H9 (cell line): ENCODE results near the gene ARHGAP15. TPM values are rescaled to one million over a fixed set of nuclear protein-coding genes. Genes with fewer than 3 reads are reported as not detected.

ENCODE experiments used
- DNase-seq: peaks from one replicate; pipeline ENCODE4 v3.0.0-alpha.2; 2017
- H2AFZ ChIP-seq: one replicate; pipeline ENCODE4 v1.6.1; 2013; ENCODE audit warnings: mild to moderate bottlenecking, low read length, control low read depth, moderate library complexity
- H2AK5ac ChIP-seq: 2 replicates; pipeline ENCODE4 v1.6.1; 2013; ENCODE audit warnings: low read length, control low read depth, mixed read lengths; ENCODE audit not compliant: insufficient read length
- H2BK120ac ChIP-seq: one replicate; pipeline ENCODE4 v1.6.1; 2013; ENCODE audit warnings: low read depth, mild to moderate bottlenecking, low read length, control low read depth, inconsistent platforms; ENCODE audit not compliant: poor library complexity, severe bottlenecking
- H2BK12ac ChIP-seq: 2 replicates; pipeline ENCODE4 v1.6.1; 2013; ENCODE audit warnings: low read length, control low read depth, mixed read lengths, low read depth; ENCODE audit not compliant: insufficient read length
- H2BK15ac ChIP-seq: 2 replicates; pipeline ENCODE4 v1.6.1; 2013; ENCODE audit warnings: low read depth, low read length, control low read depth
- H2BK20ac ChIP-seq: one replicate; pipeline ENCODE4 v1.6.1; 2013; ENCODE audit warnings: low read depth, mild to moderate bottlenecking, low read length, control low read depth, inconsistent platforms; ENCODE audit not compliant: poor library complexity, severe bottlenecking
- H2BK5ac ChIP-seq: 2 replicates; pipeline ENCODE4 v1.6.1; 2013; ENCODE audit warnings: low read length, control low read depth, mixed read lengths; ENCODE audit not compliant: insufficient read length
- H3K14ac ChIP-seq: 2 replicates; pipeline ENCODE4 v1.6.1; 2013; ENCODE audit warnings: low read length, control low read depth; ENCODE audit not compliant: insufficient read depth
- H3K18ac ChIP-seq: 2 replicates; pipeline ENCODE4 v1.6.1; 2013; ENCODE audit warnings: low read depth, mild to moderate bottlenecking, mixed read lengths, low read length, control low read depth; ENCODE audit not compliant: insufficient read length
- H3K23ac ChIP-seq: 2 replicates; pipeline ENCODE4 v1.6.1; 2013; ENCODE audit warnings: low read length, control low read depth, mixed read lengths, low read depth; ENCODE audit not compliant: insufficient read length
- H3K23me2 ChIP-seq: 2 replicates; pipeline ENCODE4 v1.6.1; 2013; ENCODE audit warnings: low read depth, mild to moderate bottlenecking, mixed read lengths, low read length, control low read depth; ENCODE audit not compliant: insufficient read length, poor library complexity, severe bottlenecking
- H3K27ac ChIP-seq: 2 replicates; pipeline ENCODE4 v1.5.1; 2013; ENCODE audit warnings: low read length, control low read depth, mixed read lengths, low read depth; ENCODE audit not compliant: insufficient read length
- H3K27me3 ChIP-seq: 2 replicates; pipeline ENCODE4 v1.6.1; 2013; ENCODE audit warnings: low read length, control low read depth, inconsistent platforms; ENCODE audit not compliant: insufficient read depth
- H3K4ac ChIP-seq: 2 replicates; pipeline ENCODE4 v1.6.1; 2013; ENCODE audit warnings: low read depth, mild to moderate bottlenecking, control low read depth, inconsistent platforms, low read length, moderate library complexity
- H3K4me1 ChIP-seq: 2 replicates; pipeline ENCODE4 v1.6.1; 2013; ENCODE audit warnings: low read length, control low read depth, inconsistent platforms; ENCODE audit not compliant: insufficient read depth
- H3K4me2 ChIP-seq: 2 replicates; pipeline ENCODE4 v1.6.1; 2013; ENCODE audit warnings: low read length, control low read depth, mixed read lengths; ENCODE audit not compliant: insufficient read length, insufficient read depth
- H3K56ac ChIP-seq: 2 replicates; pipeline ENCODE4 v1.6.1; 2013; ENCODE audit warnings: low read depth, mild to moderate bottlenecking, mixed read lengths, low read length, control low read depth; ENCODE audit not compliant: insufficient read length
- H3K79me1 ChIP-seq: 2 replicates; pipeline ENCODE4 v1.6.1; 2013; ENCODE audit warnings: low read depth, mild to moderate bottlenecking, moderate library complexity, low read length, control low read depth, inconsistent platforms; ENCODE audit not compliant: insufficient read depth, poor library complexity, severe bottlenecking
- H3K79me2 ChIP-seq: 2 replicates; pipeline ENCODE4 v1.6.1; 2013; ENCODE audit warnings: low read length, control low read depth, inconsistent platforms; ENCODE audit not compliant: insufficient read depth
- H3K9ac ChIP-seq: 2 replicates; pipeline ENCODE4 v1.6.1; 2013; ENCODE audit warnings: low read length, control low read depth, mixed read lengths; ENCODE audit not compliant: insufficient read length; ENCODE audit errors: extremely low read depth
- H3K9me3 ChIP-seq: one replicate; pipeline ENCODE4 v1.6.1; 2013; ENCODE audit warnings: low read depth, low read length, inconsistent platforms; ENCODE audit not compliant: control insufficient read depth
- H3T11ph ChIP-seq: one replicate; pipeline ENCODE4 v1.6.1; 2013; ENCODE audit warnings: mild to moderate bottlenecking, low read length, control low read depth, inconsistent platforms
- H4K20me1 ChIP-seq: one replicate; pipeline ENCODE4 v1.6.1; 2013; ENCODE audit not compliant: control insufficient read depth, insufficient read length, insufficient read depth
- H4K5ac ChIP-seq: 2 replicates; pipeline ENCODE4 v1.6.1; 2013; ENCODE audit warnings: low read depth, mild to moderate bottlenecking, mixed read lengths, low read length, control low read depth; ENCODE audit not compliant: insufficient read length
- H4K8ac ChIP-seq: replicated peaks from 2 replicates; pipeline ENCODE4 v1.6.1; 2013; ENCODE audit warnings: low read length, control low read depth, mixed read lengths, low read depth; ENCODE audit not compliant: insufficient read length
- H4K91ac ChIP-seq: 2 replicates; pipeline ENCODE4 v1.6.1; 2013; ENCODE audit warnings: low read depth, mild to moderate bottlenecking, moderate library complexity, mixed read lengths, low read length, control low read depth; ENCODE audit not compliant: insufficient read length
- H3K27ac Mint-ChIP-seq, 3 experiments: 2 replicates in 2 of 3; 3 replicates in 1 of 3; pipeline ENCODE4 v1.8.0; 2020 to 2021; ENCODE audit warnings: mixed read lengths in 3 of 3, mild to moderate bottlenecking in 1 of 3, moderate library complexity in 1 of 3
- H3K27me3 Mint-ChIP-seq: 2 replicates; pipeline ENCODE4 v1.8.0; 2021; ENCODE audit warnings: low read depth, mild to moderate bottlenecking, moderate library complexity, mixed read lengths
- H3K36me3 Mint-ChIP-seq, 3 experiments: 2 replicates in 2 of 3; 3 replicates in 1 of 3; pipeline ENCODE4 v1.8.0; 2020 to 2021; ENCODE audit warnings: low read depth in 3 of 3, mixed read lengths in 3 of 3; ENCODE audit not compliant: insufficient read depth in 1 of 3
- H3K4me1 Mint-ChIP-seq, 2 experiments: 2 replicates each; pipeline ENCODE4 v1.8.0; 2020; ENCODE audit warnings: mixed read lengths in 2 of 2
- H3K4me3 Mint-ChIP-seq, 2 experiments: 2 replicates in 1 of 2; 3 replicates in 1 of 2; pipeline ENCODE4 v1.8.0; 2020 to 2021; ENCODE audit warnings: mild to moderate bottlenecking in 2 of 2, mixed read lengths in 2 of 2, moderate library complexity in 1 of 2
- H3K9me3 Mint-ChIP-seq, 2 experiments: 2 replicates in 1 of 2; 3 replicates in 1 of 2; pipeline ENCODE4 v1.8.0; 2020; ENCODE audit warnings: mild to moderate bottlenecking in 2 of 2, mixed read lengths in 2 of 2, moderate library complexity in 1 of 2
- CTCF ChIP-seq: fragments of 200-600 bp; sonication (generic); conservative IDR thresholded peaks from 3 replicates; pipeline ENCODE4 v1.8.0; 2021; ENCODE audit warnings: antibody characterized with exemption, mild to moderate bottlenecking
- WGBS: extraction: QIAGEN DNeasy Blood & Tissue Kit; methylation state at CpG from one replicate; pipeline ENCODE4 v1.1.7; 2013; ENCODE audit warnings: missing lambda C conversion rate, low lambda C conversion rate, mixed read lengths; ENCODE audit not compliant: insufficient read length; ENCODE audit errors: extremely low coverage; 5-methylcytosine and 5-hydroxymethylcytosine counted together
- total RNA-seq: library from RNA; stranded (reverse); gene quantifications from 2 replicates; pipeline ENCODE4 v1.2.1, GENCODE V29; 2021

The ARHGAP15 gene
- total RNA-seq, 1 experiment from 2014 or later, result not detected

GRCh38 chr2:143133783-143134182 lies 4.6 kb downstream of the ARHGAP15 start:
- H2BK20ac ChIP-seq, result no peak overlapping the region
- peaks cover 0 to 4% of the 10 kb centered on the region in 2 experiments; a peak in 1 of 4 replicates for H3K4me1 Mint-ChIP-seq
- no peak for TF ChIP-seq CTCF
- H3K4me1 ChIP-seq, result no peaks in the 10 kb centered on the region
- no peak overlapping the region for H2BK120ac ChIP-seq
- no peak overlapping the region for H2AFZ ChIP-seq
- no peaks in the 10 kb centered on the region for H3K9me3 ChIP-seq
- H3T11ph ChIP-seq, result no peak overlapping the region
- H3K23ac ChIP-seq, result no peak overlapping the region
- H2AK5ac ChIP-seq, result no peak overlapping the region
- no peak overlapping the region for H3K56ac ChIP-seq
- no peaks in the 10 kb centered on the region for H3K9me3 Mint-ChIP-seq
- no peak overlapping the region for H3K18ac ChIP-seq
- H3K79me2 ChIP-seq, result no peaks in the 10 kb centered on the region
- no peak overlapping the region for H2BK12ac ChIP-seq
- no peak overlapping the region for H3K27ac ChIP-seq
- H3K27ac Mint-ChIP-seq, result no peak overlapping the region
- H4K91ac ChIP-seq, result no peak overlapping the region
- no peak overlapping the region for H3K4me3 Mint-ChIP-seq
- H3K27me3 Mint-ChIP-seq, result no peaks in the 10 kb centered on the region
- no peaks in the 10 kb centered on the region for H3K36me3 Mint-ChIP-seq
- H3K9ac ChIP-seq, result no peak overlapping the region
- H3K27me3 ChIP-seq, result no peaks in the 10 kb centered on the region
- no peaks in the 10 kb centered on the region for H3K23me2 ChIP-seq
- no peaks in the 10 kb centered on the region for H4K20me1 ChIP-seq
- H3K14ac ChIP-seq, result no peak overlapping the region
- no peak overlapping the region for H3K4ac ChIP-seq
- no peak overlapping the region for H2BK15ac ChIP-seq
- H2BK5ac ChIP-seq, result no peak overlapping the region
- no CpG with 5 or more reads among the region's 2 CpGs for WGBS
- H4K5ac ChIP-seq, result no peak overlapping the region
- no peak overlapping the region for H3K4me2 ChIP-seq
- no peak overlapping the region for H4K8ac ChIP-seq
- no peak for DNase-seq
- H3K79me1 ChIP-seq, result no peaks in the 10 kb centered on the region
